Testis (tissue), 2 donors: ENCODE measurements around the gene SMPDL3A.

Source experiments
- CTCF ChIP-seq, 3 experiments: fragments of 450-650 bp in 2 of 3; fragments of 200-600 bp in 1 of 3; sonication (generic) in 1 of 3; IDR thresholded peaks; one replicate each; pipeline ENCODE4 v1.5.1; 2016 to 2019; ENCODE audit warnings: antibody characterized with exemption in 3 of 3, mild to moderate bottlenecking in 2 of 3, moderate library complexity in 1 of 3
- POLR2A ChIP-seq: fragments of 450-650 bp; IDR thresholded peaks from one replicate; pipeline ENCODE4 v1.6.1; 2017; ENCODE audit warnings: antibody characterized with exemption, mild to moderate bottlenecking, moderate library complexity

GRCh38 chr6:122803171-122803661 is 14.2 kb downstream of the SMPDL3A start:
- TF ChIP-seq POLR2A (no peak), CTCF (IDR thresholded peaks at IDR 0.05) (no peak)
